GM23338 (cell line): ENCODE measurements around the gene HCRTR1. TPM values are rescaled to one million over a fixed set of nuclear protein-coding genes. Genes with fewer than 3 reads are reported as not detected.

ENCODE experiments used
- ATAC-seq: fragments of 200-7000 bp; cut with Tn5 transposase; 3 replicates; pipeline ENCODE4 v1.9.1; 2020
- DNase-seq: peaks from one replicate; pipeline ENCODE4 v3.0.0-alpha.2; 2015; ENCODE audit warnings: low spot score
- H2AFZ ChIP-seq: fragments of 200-600 bp; sonication (generic); 2 replicates; pipeline ENCODE4 v1.8.0; 2016; ENCODE audit warnings: antibody characterized with exemption, mild to moderate bottlenecking, moderate library complexity
- H3F3A ChIP-seq: fragments of 200-600 bp; sonication (generic); replicated peaks from 2 replicates; pipeline ENCODE4 v1.8.0; 2017; ENCODE audit warnings: antibody characterized with exemption, mixed run types, low read depth
- H3K27ac ChIP-seq: fragments of 200-600 bp; sonication (generic); 2 replicates; pipeline ENCODE4 v1.6.1; 2016; ENCODE audit warnings: low read depth
- H3K27me3 ChIP-seq: fragments of 200-600 bp; sonication (generic); 2 replicates; pipeline ENCODE4 v1.8.0; 2016; ENCODE audit warnings: mild to moderate bottlenecking, mixed run types, moderate library complexity; ENCODE audit not compliant: insufficient read depth
- H3K36me3 ChIP-seq: fragments of 200-600 bp; sonication (generic); 2 replicates; pipeline ENCODE4 v1.8.0; 2016; ENCODE audit warnings: mild to moderate bottlenecking; ENCODE audit not compliant: insufficient read depth
- H3K4me1 ChIP-seq: fragments of 200-600 bp; sonication (generic); 2 replicates; pipeline ENCODE4 v1.8.0; 2016; ENCODE audit warnings: mild to moderate bottlenecking, moderate library complexity; ENCODE audit not compliant: insufficient read depth
- H3K4me2 ChIP-seq: fragments of 200-600 bp; sonication (generic); 2 replicates; pipeline ENCODE4 v1.7.1; 2017; ENCODE audit warnings: mixed run types
- H3K4me3 ChIP-seq: fragments of 200-600 bp; sonication (generic); 2 replicates; pipeline ENCODE4 v1.6.1; 2016; ENCODE audit warnings: mixed run types
- H3K79me2 ChIP-seq: fragments of 200-600 bp; sonication (generic); replicated peaks from 2 replicates; pipeline ENCODE4 v1.8.0; 2017; ENCODE audit warnings: mild to moderate bottlenecking; ENCODE audit not compliant: insufficient read depth
- H3K9me2 ChIP-seq: fragments of 200-600 bp; sonication (generic); 2 replicates; pipeline ENCODE4 v1.8.0; 2017; ENCODE audit not compliant: insufficient read depth
- H4K20me1 ChIP-seq: fragments of 200-600 bp; sonication (generic); replicated peaks from 2 replicates; pipeline ENCODE4 v1.8.0; 2017; ENCODE audit warnings: mild to moderate bottlenecking; ENCODE audit not compliant: insufficient read depth
- H3K27ac Mint-ChIP-seq: 2 replicates; pipeline ENCODE4 v1.8.0; 2020; ENCODE audit warnings: inconsistent platforms, mild to moderate bottlenecking, moderate library complexity, mixed read lengths
- H3K27me3 Mint-ChIP-seq: 3 replicates; pipeline ENCODE4 v1.8.0; 2022; ENCODE audit warnings: low read depth, mild to moderate bottlenecking, moderate library complexity, mixed read lengths, inconsistent platforms; ENCODE audit not compliant: insufficient read depth, poor library complexity
- H3K36me3 Mint-ChIP-seq: 3 replicates; pipeline ENCODE4 v1.8.0; 2021; ENCODE audit warnings: low read depth, mild to moderate bottlenecking, inconsistent platforms, moderate library complexity, mixed read lengths
- H3K4me1 Mint-ChIP-seq: 3 replicates; pipeline ENCODE4 v1.8.0; 2020; ENCODE audit warnings: mild to moderate bottlenecking, inconsistent platforms, mixed read lengths
- H3K4me3 Mint-ChIP-seq: 3 replicates; pipeline ENCODE4 v1.8.0; 2021; ENCODE audit warnings: moderate library complexity, mild to moderate bottlenecking, inconsistent platforms, mixed read lengths
- H3K9me3 Mint-ChIP-seq: 3 replicates; pipeline ENCODE4 v1.8.0; 2020; ENCODE audit warnings: moderate library complexity, mild to moderate bottlenecking, inconsistent platforms, mixed read lengths
- EZH2 ChIP-seq: fragments of 200-600 bp; sonication (generic); IDR thresholded peaks from one replicate; pipeline ENCODE4 v1.8.0; 2017; ENCODE audit warnings: antibody characterized with exemption, mild to moderate bottlenecking, low read depth; ENCODE audit not compliant: unreplicated experiment
- EZH2phosphoT487 ChIP-seq: fragments of 200-600 bp; sonication (generic); IDR thresholded peaks from one replicate; pipeline ENCODE4 v1.8.1; 2018; ENCODE audit warnings: antibody characterized with exemption; ENCODE audit not compliant: unreplicated experiment
- NANOG ChIP-seq: IDR thresholded peaks from 2 replicates; pipeline ENCODE4 v1.6.1; 2016; ENCODE audit warnings: antibody characterized with exemption, borderline replicate concordance
- ZNF114 ChIP-seq: fragments of 250-450 bp; sonication (Bioruptor Pico); IDR thresholded peaks from 2 replicates; pipeline ENCODE4 v1.5.0; 2020; ENCODE audit warnings: mild to moderate bottlenecking, moderate library complexity
- ZNF331 ChIP-seq: fragments of 250-450 bp; sonication (Bioruptor Pico); IDR thresholded peaks from 2 replicates; pipeline ENCODE4 v1.5.0; 2020; ENCODE audit warnings: low read depth, mild to moderate bottlenecking, moderate library complexity
- polyA plus RNA-seq: library from polyadenylated mRNA; unstranded; fragments of >200 nt; fragmentation: Nextera tagmentation; extraction: Ambion mirVana; gene quantifications from 2 replicates; pipeline ENCODE4 v1.2.1, GENCODE V29; 2016
- total RNA-seq: library from RNA; depleted of rRNA; stranded (reverse); fragments of >200 nt; shearing (Covaris generic); gene quantifications from 2 replicates; pipeline ENCODE4 v1.2.3, GENCODE V29; 2014
- TF ChIP-seq, protein P1 (sequence below): IDR thresholded peaks from 2 replicates; pipeline ENCODE4 v1.6.1; 2016; ENCODE audit warnings: antibody characterized with exemption
- TF ChIP-seq, protein P2 (sequence below): fragments of 250-450 bp; sonication (Bioruptor Pico); IDR thresholded peaks from 2 replicates; pipeline ENCODE4 v1.5.0; 2020; ENCODE audit warnings: mild to moderate bottlenecking, moderate library complexity

HCRTR1 gene
- total and polyA plus RNA-seq, 2 experiments from 2014 or later = 0.15 to 1.0 TPM

DNA sequence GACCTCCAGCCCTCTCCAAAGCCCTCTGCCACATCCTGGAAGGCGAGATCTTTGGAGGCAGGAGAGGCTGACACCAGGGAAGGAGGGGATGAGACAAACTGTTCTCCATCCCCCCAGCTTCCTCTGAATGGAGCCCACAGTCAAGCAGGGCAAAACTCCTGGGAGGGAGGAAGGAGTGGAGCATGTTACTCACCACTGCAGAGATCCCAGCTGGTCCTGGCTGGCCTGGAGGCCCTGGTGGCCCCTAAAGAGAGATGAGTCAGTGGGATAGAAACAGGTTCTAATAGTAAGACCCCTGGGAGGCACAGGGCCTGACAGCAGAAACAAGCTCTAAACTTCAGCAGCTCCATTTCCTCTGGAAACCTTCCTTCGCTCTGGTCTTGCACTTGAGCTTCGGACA, 41.2 kb downstream of the HCRTR1 start:
- peaks cover 3% of the 10 kb centered on the region for H3K4me1 Mint-ChIP-seq

More for the DNA sequence above, 41.2 kb downstream of the HCRTR1 start:
- no peak overlapping the region for H3K4me3 ChIP-seq
- Mint-ChIP-seq H3K27me3 (peaks cover 9% of the 10 kb centered on the region), H3K27ac (no peak overlapping the region), H3K9me3 (no peaks in the 10 kb centered on the region), H3K36me3 (no peaks in the 10 kb centered on the region), H3K4me3 (no peak overlapping the region)
- no peaks in the 10 kb centered on the region for H3K4me1 ChIP-seq
- no peaks in the 10 kb centered on the region for H3K27me3 ChIP-seq
- DNase-seq = no peak
- no peaks in the 10 kb centered on the region for H3K9me2 ChIP-seq
- no peak overlapping the region for H3K27ac ChIP-seq
- TF ChIP-seq EZH2phosphoT487 (no peak), ZNF331 (no peak), ZNF114 (no peak), EZH2 (no peak), NANOG (no peak)
- TF ChIP-seq, protein P1, sequence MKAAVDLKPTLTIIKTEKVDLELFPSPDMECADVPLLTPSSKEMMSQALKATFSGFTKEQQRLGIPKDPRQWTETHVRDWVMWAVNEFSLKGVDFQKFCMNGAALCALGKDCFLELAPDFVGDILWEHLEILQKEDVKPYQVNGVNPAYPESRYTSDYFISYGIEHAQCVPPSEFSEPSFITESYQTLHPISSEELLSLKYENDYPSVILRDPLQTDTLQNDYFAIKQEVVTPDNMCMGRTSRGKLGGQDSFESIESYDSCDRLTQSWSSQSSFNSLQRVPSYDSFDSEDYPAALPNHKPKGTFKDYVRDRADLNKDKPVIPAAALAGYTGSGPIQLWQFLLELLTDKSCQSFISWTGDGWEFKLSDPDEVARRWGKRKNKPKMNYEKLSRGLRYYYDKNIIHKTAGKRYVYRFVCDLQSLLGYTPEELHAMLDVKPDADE = no peak
- TF ChIP-seq, protein P2, sequence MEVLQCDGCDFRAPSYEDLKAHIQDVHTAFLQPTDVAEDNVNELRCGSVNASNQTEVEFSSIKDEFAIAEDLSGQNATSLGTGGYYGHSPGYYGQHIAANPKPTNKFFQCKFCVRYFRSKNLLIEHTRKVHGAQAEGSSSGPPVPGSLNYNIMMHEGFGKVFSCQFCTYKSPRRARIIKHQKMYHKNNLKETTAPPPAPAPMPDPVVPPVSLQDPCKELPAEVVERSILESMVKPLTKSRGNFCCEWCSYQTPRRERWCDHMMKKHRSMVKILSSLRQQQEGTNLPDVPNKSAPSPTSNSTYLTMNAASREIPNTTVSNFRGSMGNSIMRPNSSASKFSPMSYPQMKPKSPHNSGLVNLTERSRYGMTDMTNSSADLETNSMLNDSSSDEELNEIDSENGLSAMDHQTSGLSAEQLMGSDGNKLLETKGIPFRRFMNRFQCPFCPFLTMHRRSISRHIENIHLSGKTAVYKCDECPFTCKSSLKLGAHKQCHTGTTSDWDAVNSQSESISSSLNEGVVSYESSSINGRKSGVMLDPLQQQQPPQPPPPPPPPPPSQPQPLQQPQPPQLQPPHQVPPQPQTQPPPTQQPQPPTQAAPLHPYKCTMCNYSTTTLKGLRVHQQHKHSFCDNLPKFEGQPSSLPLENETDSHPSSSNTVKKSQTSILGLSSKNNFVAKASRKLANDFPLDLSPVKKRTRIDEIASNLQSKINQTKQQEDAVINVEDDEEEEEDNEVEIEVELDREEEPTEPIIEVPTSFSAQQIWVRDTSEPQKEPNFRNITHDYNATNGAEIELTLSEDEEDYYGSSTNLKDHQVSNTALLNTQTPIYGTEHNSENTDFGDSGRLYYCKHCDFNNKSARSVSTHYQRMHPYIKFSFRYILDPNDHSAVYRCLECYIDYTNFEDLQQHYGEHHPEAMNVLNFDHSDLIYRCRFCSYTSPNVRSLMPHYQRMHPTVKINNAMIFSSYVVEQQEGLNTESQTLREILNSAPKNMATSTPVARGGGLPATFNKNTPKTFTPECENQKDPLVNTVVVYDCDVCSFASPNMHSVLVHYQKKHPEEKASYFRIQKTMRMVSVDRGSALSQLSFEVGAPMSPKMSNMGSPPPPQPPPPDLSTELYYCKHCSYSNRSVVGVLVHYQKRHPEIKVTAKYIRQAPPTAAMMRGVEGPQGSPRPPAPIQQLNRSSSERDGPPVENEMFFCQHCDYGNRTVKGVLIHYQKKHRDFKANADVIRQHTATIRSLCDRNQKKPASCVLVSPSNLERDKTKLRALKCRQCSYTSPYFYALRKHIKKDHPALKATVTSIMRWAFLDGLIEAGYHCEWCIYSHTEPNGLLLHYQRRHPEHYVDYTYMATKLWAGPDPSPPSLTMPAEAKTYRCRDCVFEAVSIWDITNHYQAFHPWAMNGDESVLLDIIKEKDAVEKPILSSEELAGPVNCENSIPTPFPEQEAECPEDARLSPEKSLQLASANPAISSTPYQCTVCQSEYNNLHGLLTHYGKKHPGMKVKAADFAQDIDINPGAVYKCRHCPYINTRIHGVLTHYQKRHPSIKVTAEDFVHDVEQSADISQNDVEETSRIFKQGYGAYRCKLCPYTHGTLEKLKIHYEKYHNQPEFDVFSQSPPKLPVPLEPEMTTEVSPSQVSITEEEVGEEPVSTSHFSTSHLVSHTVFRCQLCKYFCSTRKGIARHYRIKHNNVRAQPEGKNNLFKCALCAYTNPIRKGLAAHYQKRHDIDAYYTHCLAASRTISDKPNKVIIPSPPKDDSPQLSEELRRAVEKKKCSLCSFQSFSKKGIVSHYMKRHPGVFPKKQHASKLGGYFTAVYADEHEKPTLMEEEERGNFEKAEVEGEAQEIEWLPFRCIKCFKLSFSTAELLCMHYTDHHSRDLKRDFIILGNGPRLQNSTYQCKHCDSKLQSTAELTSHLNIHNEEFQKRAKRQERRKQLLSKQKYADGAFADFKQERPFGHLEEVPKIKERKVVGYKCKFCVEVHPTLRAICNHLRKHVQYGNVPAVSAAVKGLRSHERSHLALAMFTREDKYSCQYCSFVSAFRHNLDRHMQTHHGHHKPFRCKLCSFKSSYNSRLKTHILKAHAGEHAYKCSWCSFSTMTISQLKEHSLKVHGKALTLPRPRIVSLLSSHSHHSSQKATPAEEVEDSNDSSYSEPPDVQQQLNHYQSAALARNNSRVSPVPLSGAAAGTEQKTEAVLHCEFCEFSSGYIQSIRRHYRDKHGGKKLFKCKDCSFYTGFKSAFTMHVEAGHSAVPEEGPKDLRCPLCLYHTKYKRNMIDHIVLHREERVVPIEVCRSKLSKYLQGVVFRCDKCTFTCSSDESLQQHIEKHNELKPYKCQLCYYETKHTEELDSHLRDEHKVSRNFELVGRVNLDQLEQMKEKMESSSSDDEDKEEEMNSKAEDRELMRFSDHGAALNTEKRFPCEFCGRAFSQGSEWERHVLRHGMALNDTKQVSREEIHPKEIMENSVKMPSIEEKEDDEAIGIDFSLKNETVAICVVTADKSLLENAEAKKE (CRISPR knock-in tag) = no peak
- H3F3A ChIP-seq = no peaks in the 10 kb centered on the region
- H3K79me2 ChIP-seq = no peaks in the 10 kb centered on the region
- no peaks in the 10 kb centered on the region for H4K20me1 ChIP-seq
- no peak overlapping the region for H3K4me2 ChIP-seq
- no peak overlapping the region for H2AFZ ChIP-seq
- no peaks in the 10 kb centered on the region for H3K36me3 ChIP-seq
- ATAC-seq = no peak
